Esophagus squamous epithelium (tissue), 5 donors: ENCODE data around the gene CCR9. TPM values are rescaled to one million over a fixed set of nuclear protein-coding genes. Genes with fewer than 3 reads are reported as not detected.

Source experiments
- DNase-seq: peaks from one replicate; lab custom pipeline; 2025; lab: John Stamatoyannopoulos, UW
- H3K27ac ChIP-seq, 4 donors: fragments of 200-600 bp; sonication (generic); one replicate each; pipeline ENCODE4 v1.5.1; 2016 to 2019; ENCODE audit warnings: mild to moderate bottlenecking in 1 of 4
- H3K27me3 ChIP-seq, 4 donors: fragments of 200-600 bp; sonication (generic); 1 replicate in 3 of 4; 2 replicates in 1 of 4; pipeline versions ENCODE4 v1.5.1 to v1.6.0; 2017 to 2021; ENCODE audit warnings: antibody characterized with exemption in 1 of 4
- H3K36me3 ChIP-seq, 3 donors: fragments of 200-600 bp; sonication (generic); one replicate each; pipeline ENCODE4 v1.5.1; 2016 to 2019
- H3K4me1 ChIP-seq, 3 donors: fragments of 200-600 bp; sonication (generic); one replicate each; pipeline ENCODE4 v1.5.1; 2017 to 2019
- H3K4me3 ChIP-seq, 4 donors: fragments of 200-600 bp; sonication (generic); 1 replicate in 3 of 4; 2 replicates in 1 of 4; pipeline ENCODE4 v1.5.1; 2016 to 2019; ENCODE audit warnings: mild to moderate bottlenecking in 2 of 4, moderate library complexity in 1 of 4
- H3K9me3 ChIP-seq, 3 donors: fragments of 200-600 bp; sonication (generic); one replicate each; pipeline ENCODE4 v1.5.1; 2016 to 2019
- POLR2A ChIP-seq, 4 donors: fragments of 450-650 bp; IDR thresholded peaks; one replicate each; pipeline ENCODE4 v1.6.1; 2017; ENCODE audit warnings: antibody characterized with exemption in 4 of 4, mild to moderate bottlenecking in 4 of 4, moderate library complexity in 3 of 4
- WGBS, 2 donors: methylation state at CpG; one replicate each; pipeline ENCODE4 v1.1.5; 2018; 5-methylcytosine and 5-hydroxymethylcytosine counted together
- intact Hi-C: fragments of 100-400 bp; cut with DNase I; formaldehyde crosslinking; loops from one replicate; pipeline ENCODE4 v1.15.0; 2022
- total RNA-seq, 4 donors: library from RNA; depleted of rRNA; stranded (reverse); fragments of >200 nt; gene quantifications; one replicate each; pipeline ENCODE4 v1.1.0, GENCODE V29; 2016
- TF ChIP-seq, protein P1 (sequence below), 6 experiments: fragments of 450-650 bp in 4 of 6; fragments of 200-600 bp in 2 of 6; sonication (generic) in 2 of 6; IDR thresholded peaks; one replicate each; pipeline ENCODE4 v1.5.1; 2016 to 2019; ENCODE audit warnings: antibody characterized with exemption in 6 of 6, mild to moderate bottlenecking in 4 of 6, moderate library complexity in 4 of 6
- donor health status: DM: yes; HTN: yes; CAD: no.

The CCR9 gene
- total RNA-seq, 4 donors from 2014 or later = not detected

DNA sequence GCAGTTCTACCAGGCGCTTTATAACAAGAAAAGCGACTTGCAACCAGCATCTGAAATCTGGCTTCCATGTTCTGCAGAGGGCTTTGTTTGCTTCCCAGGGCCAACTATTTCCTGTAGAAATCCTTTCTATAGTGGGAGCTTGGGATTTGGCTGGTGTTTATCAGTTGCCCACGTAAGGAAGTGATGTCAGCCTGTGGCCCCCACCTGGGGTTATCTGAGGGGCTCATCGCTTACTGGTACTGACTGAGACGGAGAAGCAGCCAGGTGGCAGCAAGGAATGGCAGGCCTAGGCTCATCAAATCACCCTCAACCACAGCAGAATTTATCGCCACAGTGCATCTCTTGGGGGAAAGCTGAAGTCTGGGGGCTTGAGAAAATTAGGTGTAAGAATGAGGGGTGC is 14.6 kb upstream of the CCR9 start:
- DNase-seq = no peak
- Histone ChIP-seq H3K27ac (no peak overlapping the region), H3K36me3 (no peaks in the 10 kb centered on the region), H3K27me3 (no peaks in the 10 kb centered on the region), H3K4me1 (peaks cover 0 to 6% (median 0%) of the 10 kb centered on the region in 3 donors), H3K9me3 (no peaks in the 10 kb centered on the region), H3K4me3 (no peak overlapping the region)
- WGBS, 2 donors = 78 to 92% methylated on average over 3 to 6 of the region's 6 CpGs
- intact Hi-C loops = no loop called here
- no peak for TF ChIP-seq POLR2A (IDR thresholded peaks at IDR 0.05)
- TF ChIP-seq, protein P1, sequence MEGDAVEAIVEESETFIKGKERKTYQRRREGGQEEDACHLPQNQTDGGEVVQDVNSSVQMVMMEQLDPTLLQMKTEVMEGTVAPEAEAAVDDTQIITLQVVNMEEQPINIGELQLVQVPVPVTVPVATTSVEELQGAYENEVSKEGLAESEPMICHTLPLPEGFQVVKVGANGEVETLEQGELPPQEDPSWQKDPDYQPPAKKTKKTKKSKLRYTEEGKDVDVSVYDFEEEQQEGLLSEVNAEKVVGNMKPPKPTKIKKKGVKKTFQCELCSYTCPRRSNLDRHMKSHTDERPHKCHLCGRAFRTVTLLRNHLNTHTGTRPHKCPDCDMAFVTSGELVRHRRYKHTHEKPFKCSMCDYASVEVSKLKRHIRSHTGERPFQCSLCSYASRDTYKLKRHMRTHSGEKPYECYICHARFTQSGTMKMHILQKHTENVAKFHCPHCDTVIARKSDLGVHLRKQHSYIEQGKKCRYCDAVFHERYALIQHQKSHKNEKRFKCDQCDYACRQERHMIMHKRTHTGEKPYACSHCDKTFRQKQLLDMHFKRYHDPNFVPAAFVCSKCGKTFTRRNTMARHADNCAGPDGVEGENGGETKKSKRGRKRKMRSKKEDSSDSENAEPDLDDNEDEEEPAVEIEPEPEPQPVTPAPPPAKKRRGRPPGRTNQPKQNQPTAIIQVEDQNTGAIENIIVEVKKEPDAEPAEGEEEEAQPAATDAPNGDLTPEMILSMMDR (IDR thresholded peaks at IDR 0.05) = no peak

DNA sequence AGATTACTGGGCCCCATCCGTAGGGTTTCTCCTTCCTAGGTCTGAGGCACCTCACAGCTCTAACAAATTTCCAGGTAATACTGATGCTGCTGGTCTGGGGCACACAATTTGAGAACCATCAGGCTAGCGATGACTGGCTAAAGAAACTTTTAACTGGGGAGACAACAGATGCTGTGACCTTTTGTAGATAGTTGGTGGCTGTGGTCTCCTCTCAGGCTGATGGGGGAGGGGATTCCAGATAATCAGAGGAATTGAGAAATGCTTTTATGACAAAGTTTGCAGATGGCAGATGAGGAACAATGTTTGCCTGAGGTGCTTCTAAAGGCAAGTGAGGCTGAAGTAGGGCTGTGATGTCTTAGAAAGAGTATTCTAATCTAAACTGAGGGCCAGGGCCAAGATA is 13.8 kb upstream of the CCR9 start:
- no peak overlapping the region for H3K27ac ChIP-seq
- TF ChIP-seq, protein P1 (IDR thresholded peaks at IDR 0.05) = no peak
- TF ChIP-seq POLR2A (IDR thresholded peaks at IDR 0.05) = no peak
- 67 to 100% methylated on average over 1 to 2 of the region's 2 CpGs for WGBS, 2 donors
- H3K36me3 ChIP-seq = no peaks in the 10 kb centered on the region
- H3K9me3 ChIP-seq = no peaks in the 10 kb centered on the region
- peaks cover 0 to 1% (median 0%) of the 10 kb centered on the region in 3 donors for H3K4me1 ChIP-seq
- no peaks in the 10 kb centered on the region for H3K27me3 ChIP-seq
- intact Hi-C loops = no loop called here
- DNase-seq = no peak
- no peak overlapping the region for H3K4me3 ChIP-seq

- Histone ChIP-seq H3K27me3 (no peaks in the 10 kb centered on the region), H3K4me3 (no peak overlapping the region), H3K36me3 (no peaks in the 10 kb centered on the region), H3K9me3 (no peaks in the 10 kb centered on the region), H3K4me1 (no peaks in the 10 kb centered on the region), H3K27ac (no peak overlapping the region)
- intact Hi-C loops = no loop called here
- TF ChIP-seq, protein P1 (IDR thresholded peaks at IDR 0.05) = no peak
- TF ChIP-seq POLR2A (IDR thresholded peaks at IDR 0.05) = no peak
- DNase-seq = no peak
These were observed 13.3 kb upstream of the CCR9 start for GRCh38 chr3:45873036-45873435.

DNA sequence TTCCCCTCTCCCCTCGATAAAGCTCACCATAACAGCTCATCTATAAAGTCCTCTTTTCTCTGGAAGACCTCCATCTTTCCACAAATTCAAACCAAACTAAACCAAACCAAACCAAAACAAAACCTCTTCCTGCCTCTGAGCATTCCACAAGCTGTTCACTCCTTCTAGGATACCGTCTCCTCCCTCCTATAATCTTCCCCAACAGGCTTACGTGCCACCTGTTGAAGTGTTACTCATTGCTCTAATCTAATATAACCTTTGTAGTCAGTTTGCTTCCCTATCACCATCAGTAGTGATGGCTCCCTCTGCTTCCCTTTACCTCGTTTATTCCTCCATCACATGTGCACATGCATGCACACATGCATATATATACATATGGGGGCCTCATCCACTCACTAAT is 12.7 kb upstream of the CCR9 start:
- no peak overlapping the region for H3K27ac ChIP-seq
- no peaks in the 10 kb centered on the region for H3K27me3 ChIP-seq
- TF ChIP-seq, protein P1 (IDR thresholded peaks at IDR 0.05) = no peak
- TF ChIP-seq POLR2A (IDR thresholded peaks at IDR 0.05) = no peak
- 84 to 89% methylated on average over 4 of the region's 4 CpGs for WGBS, 2 donors
- intact Hi-C loops = no loop called here
- no peaks in the 10 kb centered on the region for H3K4me1 ChIP-seq
- DNase-seq = no peak
- H3K4me3 ChIP-seq = no peak overlapping the region
- no peaks in the 10 kb centered on the region for H3K36me3 ChIP-seq
- H3K9me3 ChIP-seq = no peaks in the 10 kb centered on the region

- 71 to 75% methylated on average over 5 of the region's 5 CpGs for WGBS, 2 donors
- TF ChIP-seq, protein P1 (IDR thresholded peaks at IDR 0.05) = no peak
- TF ChIP-seq POLR2A (IDR thresholded peaks at IDR 0.05) = no peak
- no peaks in the 10 kb centered on the region for H3K36me3 ChIP-seq
- no peaks in the 10 kb centered on the region for H3K4me1 ChIP-seq
- H3K4me3 ChIP-seq = no peak overlapping the region
- H3K27ac ChIP-seq = no peak overlapping the region
- no peak for DNase-seq
- no peaks in the 10 kb centered on the region for H3K27me3 ChIP-seq
- intact Hi-C loops = no loop called here
- no peaks in the 10 kb centered on the region for H3K9me3 ChIP-seq
These were observed 11.5 kb upstream of the CCR9 start for GRCh38 chr3:45874677-45875346.
